ENCODE measurements around the gene HHATL.

The HHATL gene

DNA sequence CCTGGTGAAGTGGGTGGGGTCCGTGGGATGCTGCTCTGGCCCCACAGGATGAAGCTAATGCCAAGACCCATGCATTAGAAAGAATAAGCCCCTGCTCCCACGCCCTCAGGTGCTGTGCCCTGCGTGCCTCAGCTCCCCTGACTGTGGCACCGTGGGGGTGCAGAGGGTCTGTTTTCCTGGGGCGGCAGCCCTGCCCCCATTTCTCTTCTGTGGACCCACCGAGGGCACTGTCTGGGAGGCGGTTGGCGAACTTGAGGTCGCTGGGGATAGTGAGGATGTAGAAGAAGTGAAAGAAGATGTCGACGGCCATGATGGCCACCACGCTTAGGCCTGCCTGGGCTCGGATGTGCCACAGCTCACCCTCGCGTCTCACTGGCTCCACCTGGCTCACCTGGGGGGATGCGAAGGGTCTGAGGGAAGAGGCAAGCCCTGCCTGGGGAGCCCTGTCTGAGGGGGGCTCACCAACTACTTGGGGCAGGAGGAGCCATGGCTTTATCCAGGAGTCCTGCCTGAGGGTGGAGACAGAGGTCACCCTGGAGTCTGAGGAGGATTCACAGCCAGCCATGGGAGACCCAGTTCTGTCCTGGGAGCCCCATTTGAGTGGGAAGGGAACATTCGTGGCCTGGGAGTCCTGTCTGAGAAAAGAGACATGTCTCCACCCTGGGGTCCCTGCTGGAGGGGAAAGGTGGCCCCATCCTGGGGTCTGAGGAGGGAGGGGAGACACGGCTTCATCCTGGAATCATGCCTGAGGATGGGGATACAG is 5.1 kb downstream of the HHATL start:
- DNase-seq: no peak

DNA sequence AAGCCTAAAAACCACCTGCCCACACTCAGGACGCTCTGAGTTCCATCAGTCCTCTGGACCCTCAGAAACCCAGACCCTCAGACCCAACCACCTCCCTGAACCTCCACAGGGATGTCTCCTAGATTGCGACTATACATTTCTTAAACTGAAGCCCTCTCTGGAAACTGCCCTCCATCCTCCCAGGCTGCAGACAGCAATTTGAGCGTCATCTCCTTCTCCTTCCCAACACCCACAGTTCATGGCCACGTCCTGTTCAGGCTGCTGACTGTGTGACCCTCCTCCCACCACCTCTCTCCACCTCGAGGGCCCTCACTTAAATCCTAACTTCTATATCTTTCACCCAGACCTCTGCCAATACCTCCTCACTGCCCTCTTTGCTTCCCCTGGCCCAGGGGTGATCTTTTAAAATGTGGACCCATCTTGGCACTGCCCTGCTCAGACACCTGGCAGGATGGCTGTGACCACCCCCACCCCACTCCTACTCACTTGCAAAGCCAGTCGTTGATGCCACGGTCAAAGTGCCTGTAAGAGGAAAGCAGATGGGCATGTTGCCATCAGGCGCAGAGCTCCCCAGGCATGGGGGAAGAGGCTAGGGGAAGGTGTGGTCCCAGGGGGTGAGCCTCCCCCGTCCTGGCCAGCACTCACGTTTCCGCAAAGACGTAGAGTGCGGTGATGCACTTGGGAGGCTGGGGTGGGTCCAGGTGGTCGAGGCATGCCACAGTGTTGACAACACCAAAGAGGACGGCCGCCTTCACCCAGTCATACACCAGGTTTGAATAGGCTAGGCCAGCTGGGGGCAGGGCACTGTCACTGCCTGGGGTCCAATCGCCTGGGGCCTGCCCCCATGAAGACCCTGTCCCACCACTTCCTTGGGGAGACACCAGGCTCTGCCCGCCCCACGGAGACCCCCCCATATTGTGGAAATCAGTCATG is 6.0 kb downstream of the HHATL start:
- no peak for DNase-seq

DNA sequence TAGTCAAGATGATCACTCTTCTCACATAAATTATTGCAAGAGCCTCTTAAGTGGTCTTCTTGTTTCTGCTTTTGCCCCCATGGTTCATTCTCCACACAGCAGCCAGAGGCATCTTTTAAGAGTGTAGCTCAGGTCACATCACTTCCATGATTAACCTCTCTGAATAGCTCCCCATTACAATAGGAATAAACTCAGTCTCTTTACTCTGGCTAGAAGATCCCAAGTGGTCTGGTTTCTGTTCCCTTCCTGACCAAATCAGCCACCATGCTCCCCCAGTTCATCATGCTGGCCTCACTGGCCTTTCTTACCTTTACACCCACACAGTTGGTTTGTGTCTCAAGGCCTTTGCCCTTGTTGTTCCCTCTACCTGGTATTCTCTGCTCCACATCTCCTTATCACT is 8.2 kb downstream of the HHATL start:
- no peak for DNase-seq

DNA sequence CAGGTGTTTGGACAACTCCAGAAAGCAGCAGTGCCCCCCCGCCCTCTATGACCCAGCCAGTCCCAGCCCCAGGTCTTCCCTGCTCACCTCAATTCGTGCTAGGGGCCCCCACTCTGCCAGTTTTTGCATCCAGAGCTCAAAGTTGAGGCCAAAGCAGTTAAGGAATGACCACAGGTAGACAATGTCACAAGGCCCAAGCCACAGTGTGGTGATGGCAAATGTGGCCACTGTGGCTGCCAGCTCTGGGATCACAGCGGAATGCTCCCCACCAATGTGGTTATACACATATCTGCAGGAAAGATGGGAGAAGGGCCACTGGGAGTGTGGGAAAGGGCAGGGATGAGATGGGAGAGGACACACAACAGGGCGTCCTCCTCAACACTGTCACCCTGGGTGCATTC is 9.1 kb downstream of the HHATL start:
- no peak for DNase-seq

DNA sequence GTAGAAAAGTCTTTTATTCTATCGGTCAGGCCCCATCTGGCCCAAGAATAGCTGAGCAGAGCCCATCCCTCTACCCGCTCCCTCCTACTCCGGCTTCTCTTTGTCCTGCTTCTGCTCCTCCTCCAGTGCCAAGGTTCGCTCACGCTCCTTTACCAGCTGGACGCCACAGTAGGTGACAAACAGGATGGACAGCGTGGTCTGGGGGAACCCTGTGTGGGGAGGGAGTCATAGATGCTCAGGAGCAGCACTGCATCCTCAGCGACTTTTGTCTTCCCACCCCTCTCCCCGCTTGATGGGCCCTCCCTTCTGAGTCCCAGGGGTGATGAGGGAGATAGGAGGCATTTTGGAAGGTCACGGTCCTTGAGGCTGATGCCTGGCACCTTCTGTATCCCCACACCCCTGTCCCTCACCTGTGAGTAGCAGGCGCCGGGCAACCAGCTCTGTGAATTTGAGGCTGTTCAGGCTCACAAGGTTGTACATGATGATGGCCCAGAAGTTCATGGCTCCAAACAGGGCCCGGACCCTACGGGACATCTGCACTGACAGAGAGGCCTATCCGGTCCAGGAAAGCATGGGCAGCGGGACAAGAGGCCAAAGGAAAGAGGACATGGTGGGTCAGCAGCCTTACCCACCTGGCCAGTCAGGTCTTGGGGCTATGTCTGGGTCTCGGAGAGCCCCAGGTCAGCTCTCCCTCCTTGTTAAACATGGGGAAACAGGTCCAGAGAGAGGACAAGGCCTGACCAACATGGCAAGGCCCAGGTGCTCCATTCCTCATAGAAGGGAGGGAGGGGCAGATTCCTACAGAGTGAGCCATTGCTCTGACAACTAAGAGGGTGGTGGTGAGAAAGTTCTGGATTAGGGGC is 9.7 kb downstream of the HHATL start:
- DNase-seq: no peak

GRCh38 chr3:42691816-42692666 is 10.6 kb downstream of the HHATL start:
- DNase-seq: no peak

- no peak for DNase-seq
These were observed 11.6 kb downstream of the HHATL start for GRCh38 chr3:42690766-42691680.

DNA sequence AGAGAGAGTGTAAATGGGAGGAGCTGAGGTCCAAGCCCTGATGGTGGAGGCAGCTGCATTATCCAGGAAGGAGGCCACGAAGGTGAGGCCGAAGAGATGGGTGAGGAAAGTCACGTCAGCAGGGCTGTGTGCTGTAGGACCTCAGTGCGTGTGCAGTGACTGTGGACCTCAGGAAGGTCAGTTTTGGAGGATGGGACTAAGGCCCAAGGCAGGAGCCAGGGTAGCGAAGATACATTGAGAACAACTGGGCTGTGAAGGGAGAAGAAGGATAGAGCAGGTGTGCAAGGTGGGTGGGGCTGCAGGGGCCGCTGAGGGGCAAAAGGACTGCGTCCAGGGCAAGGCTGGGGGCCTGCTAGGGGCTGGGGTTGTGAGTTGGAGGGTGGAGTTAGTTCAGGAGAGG is 12.4 kb downstream of the HHATL start:
- no peak for DNase-seq

DNA sequence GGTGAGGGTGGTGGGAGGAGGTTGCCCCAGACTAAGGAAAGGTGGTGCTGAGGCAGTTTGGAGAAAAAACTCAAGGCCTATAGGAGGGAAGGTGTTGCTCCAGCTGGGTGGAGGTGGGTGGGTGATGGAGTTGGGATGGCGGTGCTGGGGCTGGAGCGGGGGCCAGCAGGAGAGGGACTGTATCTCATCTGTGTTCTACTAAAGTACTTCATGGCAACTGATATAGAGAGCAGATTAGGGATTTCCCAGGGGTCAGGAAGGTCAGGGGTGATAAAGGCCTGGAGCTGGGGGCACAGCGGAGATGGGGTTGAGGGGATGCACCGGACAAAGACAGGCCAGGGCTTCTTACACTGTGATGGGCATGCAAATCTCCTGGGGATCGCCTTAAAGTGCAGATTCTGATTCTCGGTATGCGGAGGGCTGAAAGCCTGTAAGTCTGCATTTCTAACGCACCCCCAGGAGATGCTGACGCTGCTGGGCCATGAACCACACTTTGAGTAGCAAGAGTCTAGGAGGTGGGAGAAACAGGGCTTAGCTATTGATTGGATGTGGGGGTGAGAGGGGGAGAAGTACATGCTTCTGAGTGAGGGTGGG is 13.1 kb downstream of the HHATL start:
- DNase-seq: no peak

DNA sequence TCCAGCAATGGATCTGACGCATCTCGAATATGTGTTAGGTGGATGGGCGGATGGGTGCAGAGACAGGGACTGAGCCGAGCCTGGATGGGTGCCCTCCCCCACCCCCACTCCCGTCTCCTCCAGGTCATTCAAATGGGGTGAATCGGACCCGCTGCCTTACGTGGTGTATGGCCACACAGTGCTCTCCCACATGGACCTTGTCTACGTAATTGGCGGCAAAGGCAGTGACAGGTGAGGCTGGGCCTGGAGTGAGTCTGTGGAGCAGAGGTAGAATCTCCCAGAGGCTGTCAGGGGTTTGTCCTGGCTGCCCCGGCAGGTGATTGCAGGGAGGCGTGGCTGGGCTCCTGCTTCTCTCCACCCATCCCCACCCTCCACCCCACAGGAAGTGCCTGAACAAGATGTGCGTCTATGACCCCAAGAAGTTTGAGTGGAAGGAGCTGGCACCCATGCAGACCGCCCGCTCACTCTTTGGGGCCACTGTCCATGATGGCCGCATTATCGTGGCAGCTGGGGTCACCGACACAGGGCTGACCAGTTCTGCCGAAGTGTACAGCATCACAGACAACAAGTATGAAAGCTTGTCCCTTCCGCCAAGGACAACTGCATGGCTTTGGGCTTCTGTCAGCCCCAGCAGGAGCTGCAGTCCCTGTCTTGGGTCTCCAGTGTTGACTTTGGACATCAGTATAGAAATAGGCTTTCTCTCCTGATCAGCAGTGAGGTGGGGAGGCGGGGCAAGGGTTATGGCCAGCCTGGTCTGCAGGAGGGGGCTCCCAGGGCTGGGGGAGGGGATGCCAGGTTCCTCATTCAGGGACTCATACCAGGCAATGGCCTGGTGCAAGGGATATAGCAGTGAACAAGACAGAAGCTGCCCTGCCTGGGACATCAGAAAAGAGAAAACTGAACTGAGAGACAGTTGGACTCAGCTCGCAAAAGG is 13.8 kb downstream of the HHATL start:
- no peak for DNase-seq

GRCh38 chr3:42688016-42688415 is 14.6 kb downstream of the HHATL start:
- DNase-seq: no peak

DNA sequence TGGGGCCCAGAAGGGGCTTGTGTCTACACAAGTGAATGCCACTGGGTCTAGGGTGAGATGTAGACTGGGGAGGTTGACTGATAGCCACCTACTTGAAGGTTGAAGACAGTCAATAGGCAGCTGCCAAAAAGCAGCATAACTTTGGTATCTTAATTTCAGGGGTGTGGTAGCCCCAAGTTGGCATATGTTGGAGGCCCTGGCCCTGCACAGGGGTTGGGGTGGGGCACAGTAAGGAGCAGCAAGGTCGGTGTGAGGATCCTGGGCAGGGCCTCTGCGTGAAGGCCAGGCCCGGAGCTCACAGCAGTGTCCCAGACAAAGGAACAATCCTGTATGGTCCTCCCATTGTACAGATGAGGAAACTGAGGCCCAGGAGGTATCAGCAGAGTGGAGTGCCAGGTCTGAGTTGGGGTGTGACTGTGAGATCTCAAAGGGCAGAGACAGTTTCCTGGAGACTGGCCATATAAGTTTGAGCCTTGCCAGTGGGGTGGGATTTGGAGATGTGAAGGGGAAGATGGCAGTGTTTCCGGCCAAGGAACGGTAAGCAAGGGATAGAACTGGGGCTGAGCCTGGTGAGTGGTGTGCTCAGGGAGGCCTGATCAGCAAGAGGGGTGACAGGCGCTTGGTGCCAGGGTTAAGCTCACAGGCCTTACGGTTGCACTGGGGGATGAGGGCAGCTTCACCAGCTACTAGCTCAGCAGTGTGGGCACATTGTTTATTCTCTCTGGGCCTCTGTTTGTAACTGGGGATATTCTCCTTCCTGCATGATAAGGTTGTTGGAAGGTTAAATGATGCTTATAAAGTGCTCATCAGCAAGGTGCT is 15.6 kb downstream of the HHATL start:
- no peak for DNase-seq

- no peak for DNase-seq
These were observed 16.4 kb downstream of the HHATL start for GRCh38 chr3:42685891-42686820.

DNA sequence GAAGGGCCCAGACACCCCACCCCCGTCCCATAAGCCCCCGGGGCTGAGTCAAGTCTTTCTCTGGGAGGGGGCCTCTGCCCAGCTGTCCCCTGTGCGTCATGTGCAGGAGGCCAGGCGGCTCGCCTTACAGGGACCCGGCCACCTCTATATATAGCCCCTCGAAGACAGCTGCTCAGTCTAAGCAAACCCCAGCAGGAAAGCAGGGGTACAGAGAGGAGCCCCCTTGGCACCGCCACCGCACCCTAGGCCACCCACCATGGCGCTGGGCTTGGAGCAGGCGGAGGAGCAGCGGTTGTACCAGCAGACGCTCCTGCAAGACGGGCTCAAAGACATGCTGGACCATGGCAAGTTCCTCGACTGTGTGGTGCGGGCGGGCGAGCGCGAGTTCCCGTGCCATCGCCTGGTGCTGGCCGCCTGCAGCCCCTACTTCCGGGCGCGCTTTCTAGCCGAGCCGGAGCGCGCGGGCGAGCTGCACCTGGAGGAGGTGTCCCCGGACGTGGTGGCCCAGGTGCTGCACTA is 17.2 kb downstream of the HHATL start, which contains the start of gene KLHL40:
TSS of gene KLHL40 (plus strand) at position 175 of the 519 bp plus-strand sequence. CDS start at position 257, 82 bp downstream.
- DNase-seq: no peak

- no peak for DNase-seq
These were observed 17.8 kb downstream of the HHATL start for GRCh38 chr3:42684632-42685362.
